Measurements from ENCODE around the gene MAPK10.

DNA sequence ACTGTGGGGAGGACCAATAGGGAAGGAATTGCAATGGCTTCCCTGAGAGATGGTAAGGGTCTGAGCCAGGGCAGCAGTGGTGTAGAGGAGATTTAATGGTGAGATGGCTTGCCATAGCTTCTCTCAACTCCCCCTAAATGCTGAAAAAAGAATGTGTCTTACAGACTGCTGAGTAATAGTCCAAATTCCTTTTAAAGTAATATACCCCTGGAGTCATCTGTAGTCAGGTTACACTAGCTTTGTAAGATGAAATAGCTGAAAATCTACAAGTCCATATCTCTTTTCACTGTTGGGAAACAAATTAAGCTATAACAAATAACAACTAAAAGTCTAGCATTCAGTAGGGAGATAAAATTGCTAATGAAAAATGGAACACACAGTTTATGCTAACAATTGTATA is 33.5 kb downstream of the MAPK10 start:
- TF ChIP-seq, protein P1, sequence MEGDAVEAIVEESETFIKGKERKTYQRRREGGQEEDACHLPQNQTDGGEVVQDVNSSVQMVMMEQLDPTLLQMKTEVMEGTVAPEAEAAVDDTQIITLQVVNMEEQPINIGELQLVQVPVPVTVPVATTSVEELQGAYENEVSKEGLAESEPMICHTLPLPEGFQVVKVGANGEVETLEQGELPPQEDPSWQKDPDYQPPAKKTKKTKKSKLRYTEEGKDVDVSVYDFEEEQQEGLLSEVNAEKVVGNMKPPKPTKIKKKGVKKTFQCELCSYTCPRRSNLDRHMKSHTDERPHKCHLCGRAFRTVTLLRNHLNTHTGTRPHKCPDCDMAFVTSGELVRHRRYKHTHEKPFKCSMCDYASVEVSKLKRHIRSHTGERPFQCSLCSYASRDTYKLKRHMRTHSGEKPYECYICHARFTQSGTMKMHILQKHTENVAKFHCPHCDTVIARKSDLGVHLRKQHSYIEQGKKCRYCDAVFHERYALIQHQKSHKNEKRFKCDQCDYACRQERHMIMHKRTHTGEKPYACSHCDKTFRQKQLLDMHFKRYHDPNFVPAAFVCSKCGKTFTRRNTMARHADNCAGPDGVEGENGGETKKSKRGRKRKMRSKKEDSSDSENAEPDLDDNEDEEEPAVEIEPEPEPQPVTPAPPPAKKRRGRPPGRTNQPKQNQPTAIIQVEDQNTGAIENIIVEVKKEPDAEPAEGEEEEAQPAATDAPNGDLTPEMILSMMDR (IDR thresholded peaks at IDR 0.05; ENCODE audit: low read depth, low read length, poor library complexity, severe bottlenecking) = no peak
- no peak for TF ChIP-seq EZH2phosphoT487 (IDR thresholded peaks at IDR 0.05; ENCODE audit: borderline replicate concordance, low read length)
